Caco-2 (cell line): ENCODE data around the gene PLXDC1. TPM values are rescaled to one million over a fixed set of nuclear protein-coding genes. Genes with fewer than 3 reads are reported as not detected.

Experiments used
- BruUV-seq: library from RNA; stranded (reverse); fragments of 400-500 nt; replicated peaks from 2 replicates; lab custom pipeline; 2021; lab: Mats Ljungman, UMichigan
- CTCF ChIA-PET: fragments of 300-600 bp; sonication (Branson Sonifier 250); formaldehyde crosslinking; loops from one replicate; lab custom pipeline; 2022; ENCODE audit warnings: antibody characterized with exemption; lab: Charles Lee
- POLR2A ChIA-PET: fragments of 300-600 bp; sonication (Branson Sonifier 250); formaldehyde crosslinking; loops from one replicate; lab custom pipeline; 2022; ENCODE audit warnings: antibody characterized with exemption; lab: Charles Lee
- DNase-seq, 2 experiments: peaks; one replicate each; pipeline versions ENCODE4 v3.0.0 to v3.0.0-alpha.2; 2020 to 2022
- H3K27me3 ChIP-seq: replicated peaks from 2 replicates; pipeline ENCODE4 v1.6.0; 2011; ENCODE audit warnings: low read length; ENCODE audit not compliant: control insufficient read depth, insufficient read depth
- H3K36me3 ChIP-seq: 2 replicates; pipeline ENCODE4 v1.5.1; 2011; ENCODE audit warnings: low read length; ENCODE audit not compliant: control insufficient read depth, insufficient read depth
- H3K4me1 ChIP-seq: fragments of 250-450 bp; sonication (Bioruptor Pico); 2 replicates; pipeline ENCODE4 v1.5.1; 2020; ENCODE audit warnings: mild to moderate bottlenecking
- H3K4me3 ChIP-seq: 2 replicates; pipeline ENCODE4 v1.5.1; 2011; ENCODE audit warnings: low read depth, mild to moderate bottlenecking, control low read depth, low read length
- H3K9me3 ChIP-seq: fragments of 250-450 bp; sonication (Bioruptor Pico); 2 replicates; pipeline ENCODE4 v1.5.1; 2020; ENCODE audit warnings: mild to moderate bottlenecking, moderate library complexity
- H3K27ac Mint-ChIP-seq: one replicate; pipeline ENCODE4 v1.8.0; 2022; ENCODE audit warnings: mixed read lengths; ENCODE audit not compliant: unreplicated experiment
- H3K27me3 Mint-ChIP-seq: one replicate; pipeline ENCODE4 v1.8.0; 2022; ENCODE audit warnings: mixed read lengths; ENCODE audit not compliant: insufficient read depth, unreplicated experiment
- H3K36me3 Mint-ChIP-seq: one replicate; pipeline ENCODE4 v1.8.0; 2022; ENCODE audit warnings: mild to moderate bottlenecking, mixed read lengths; ENCODE audit not compliant: insufficient read depth, unreplicated experiment
- H3K4me1 Mint-ChIP-seq: one replicate; pipeline ENCODE4 v1.8.0; 2022; ENCODE audit warnings: low read depth, mixed read lengths; ENCODE audit not compliant: unreplicated experiment
- H3K4me3 Mint-ChIP-seq: one replicate; pipeline ENCODE4 v1.8.0; 2022; ENCODE audit warnings: mild to moderate bottlenecking, moderate library complexity, mixed read lengths; ENCODE audit not compliant: unreplicated experiment
- H3K9me3 Mint-ChIP-seq: one replicate; pipeline ENCODE4 v1.8.0; 2022; ENCODE audit warnings: mixed read lengths; ENCODE audit not compliant: unreplicated experiment
- intact Hi-C: fragments of 100-400 bp; cut with micrococcal nuclease; formaldehyde crosslinking; loops from one replicate; pipeline ENCODE4 v1.10.0; 2022; ENCODE audit not compliant: unreplicated experiment
- total RNA-seq: library from RNA; stranded (reverse); gene quantifications from 2 replicates; pipeline ENCODE4 v1.2.3, GENCODE V29; 2022
- TF ChIP-seq, protein P1 (sequence below), 2 experiments: fragments of 200-600 bp in 1 of 2; IDR thresholded peaks; 1 replicate in 1 of 2; 2 replicates in 1 of 2; pipeline versions ENCODE4 v1.5.1 to v1.8.0; 2011 to 2022; ENCODE audit warnings: antibody characterized with exemption in 1 of 2, control low read depth in 1 of 2, inconsistent platforms in 1 of 2, low read depth in 1 of 2, low read length in 1 of 2, mild to moderate bottlenecking in 1 of 2, moderate library complexity in 1 of 2; ENCODE audit not compliant: insufficient read depth in 1 of 2, severe bottlenecking in 1 of 2, unreplicated experiment in 1 of 2

Gene PLXDC1
- total RNA-seq, 1 experiment from 2014 or later, result 0.14 TPM

GRCh38 chr17:39167476-39167875, 16.0 kb upstream of the PLXDC1 start:
- no peaks in the 10 kb centered on the region for H3K9me3 Mint-ChIP-seq
- POLR2A ChIA-PET, result interaction anchor here (0.6 kb wide), 1 partner anchor 312 kb away, joined by 5 read pairs; no protein-coding TSS in a partner anchor
- H3K36me3 Mint-ChIP-seq, result peaks cover 2% of the 10 kb centered on the region
- Histone ChIP-seq H3K9me3 (no peaks in the 10 kb centered on the region), H3K4me3 (no peak overlapping the region), H3K4me1 (peaks cover 21% of the 10 kb centered on the region), H3K27me3 (no peaks in the 10 kb centered on the region), H3K36me3 (no peaks in the 10 kb centered on the region)
- H3K4me3 Mint-ChIP-seq, result no peak overlapping the region
- DNase-seq, result no peak
- intact Hi-C loops, result no loop called here
- TF ChIP-seq, protein P1, sequence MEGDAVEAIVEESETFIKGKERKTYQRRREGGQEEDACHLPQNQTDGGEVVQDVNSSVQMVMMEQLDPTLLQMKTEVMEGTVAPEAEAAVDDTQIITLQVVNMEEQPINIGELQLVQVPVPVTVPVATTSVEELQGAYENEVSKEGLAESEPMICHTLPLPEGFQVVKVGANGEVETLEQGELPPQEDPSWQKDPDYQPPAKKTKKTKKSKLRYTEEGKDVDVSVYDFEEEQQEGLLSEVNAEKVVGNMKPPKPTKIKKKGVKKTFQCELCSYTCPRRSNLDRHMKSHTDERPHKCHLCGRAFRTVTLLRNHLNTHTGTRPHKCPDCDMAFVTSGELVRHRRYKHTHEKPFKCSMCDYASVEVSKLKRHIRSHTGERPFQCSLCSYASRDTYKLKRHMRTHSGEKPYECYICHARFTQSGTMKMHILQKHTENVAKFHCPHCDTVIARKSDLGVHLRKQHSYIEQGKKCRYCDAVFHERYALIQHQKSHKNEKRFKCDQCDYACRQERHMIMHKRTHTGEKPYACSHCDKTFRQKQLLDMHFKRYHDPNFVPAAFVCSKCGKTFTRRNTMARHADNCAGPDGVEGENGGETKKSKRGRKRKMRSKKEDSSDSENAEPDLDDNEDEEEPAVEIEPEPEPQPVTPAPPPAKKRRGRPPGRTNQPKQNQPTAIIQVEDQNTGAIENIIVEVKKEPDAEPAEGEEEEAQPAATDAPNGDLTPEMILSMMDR (IDR thresholded peaks at IDR 0.05; ENCODE audit: insufficient read depth in 1 of 2, low read depth in 1 of 2, low read length in 1 of 2, severe bottlenecking in 1 of 2, unreplicated experiment in 1 of 2), result no peak
- H3K4me1 Mint-ChIP-seq, result peaks cover 23% of the 10 kb centered on the region
- no peak overlapping the region for H3K27ac Mint-ChIP-seq
- H3K27me3 Mint-ChIP-seq, result no peaks in the 10 kb centered on the region
- BruUV-seq, result no TSS peak
- CTCF ChIA-PET, result interaction anchor here (0.5 to 1.3 kb wide), 5 partner anchors 15 to 184 kb away, joined by 3 to 4 read pairs (median 3); no protein-coding TSS in a partner anchor

DNA sequence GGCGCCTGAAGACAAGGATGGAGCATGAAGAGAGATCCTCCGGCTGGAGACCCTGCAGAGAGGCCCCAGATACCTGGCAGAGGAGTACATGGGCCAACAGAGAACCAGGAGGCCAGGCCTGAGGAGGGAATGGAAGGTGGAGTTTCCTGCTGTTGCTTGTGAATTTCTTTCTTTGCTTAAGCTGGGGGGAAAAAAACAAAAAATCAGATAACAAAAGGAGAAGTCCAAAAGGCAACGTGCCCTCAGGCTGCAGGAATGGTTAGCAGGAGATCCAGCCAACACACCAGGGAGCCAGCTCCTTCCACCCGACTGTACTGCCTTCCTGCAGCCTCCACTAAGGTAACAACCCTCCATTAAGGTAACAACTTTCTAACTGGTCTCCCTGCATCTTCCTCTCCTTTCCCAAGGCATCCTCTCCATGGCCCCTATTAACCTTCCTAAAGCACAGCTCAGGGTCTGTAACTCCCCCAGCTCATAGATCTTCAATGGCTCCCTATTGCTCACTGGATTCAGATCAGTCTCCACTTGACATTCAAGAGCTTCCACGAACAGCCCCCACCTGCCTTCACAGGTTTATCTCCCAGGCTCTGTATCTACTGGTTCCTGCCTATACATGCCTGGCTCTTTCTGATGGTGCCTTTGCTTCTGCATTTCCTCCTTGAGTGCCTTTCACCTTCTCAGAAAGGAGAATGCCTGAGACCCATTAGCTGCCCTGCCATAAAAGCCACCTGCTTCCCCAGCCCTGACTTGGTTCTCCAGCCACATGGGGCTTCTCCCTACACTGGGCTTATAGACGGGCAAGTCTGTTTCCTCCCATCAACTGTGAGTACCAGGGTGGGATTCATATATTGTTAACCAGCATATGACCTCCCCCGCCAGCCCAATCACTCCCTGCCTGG, 15.2 kb upstream of the PLXDC1 start:
- Mint-ChIP-seq H3K27ac (no peak overlapping the region), H3K9me3 (no peaks in the 10 kb centered on the region), H3K4me1 (peaks cover 23% of the 10 kb centered on the region), H3K4me3 (no peak overlapping the region), H3K27me3 (no peaks in the 10 kb centered on the region), H3K36me3 (no peaks in the 10 kb centered on the region)
- Histone ChIP-seq H3K4me3 (no peak overlapping the region), H3K4me1 (peaks cover 21% of the 10 kb centered on the region), H3K27me3 (no peaks in the 10 kb centered on the region), H3K36me3 (no peaks in the 10 kb centered on the region), H3K9me3 (no peaks in the 10 kb centered on the region)
- BruUV-seq, result no TSS peak
- peak in 1 of 2 experiments; percentile 31 for DNase-seq
- POLR2A ChIA-PET, result no interaction called here
- TF ChIP-seq, protein P1 (IDR thresholded peaks at IDR 0.05; ENCODE audit: insufficient read depth in 1 of 2, low read depth in 1 of 2, low read length in 1 of 2, severe bottlenecking in 1 of 2, unreplicated experiment in 1 of 2), result no peak
- CTCF ChIA-PET, result interaction anchor here (1.1 to 1.5 kb wide), 4 partner anchors 8 to 183 kb away, joined by 3 to 10 read pairs (median 4); no protein-coding TSS in a partner anchor
- intact Hi-C loops, result no loop called here

DNA sequence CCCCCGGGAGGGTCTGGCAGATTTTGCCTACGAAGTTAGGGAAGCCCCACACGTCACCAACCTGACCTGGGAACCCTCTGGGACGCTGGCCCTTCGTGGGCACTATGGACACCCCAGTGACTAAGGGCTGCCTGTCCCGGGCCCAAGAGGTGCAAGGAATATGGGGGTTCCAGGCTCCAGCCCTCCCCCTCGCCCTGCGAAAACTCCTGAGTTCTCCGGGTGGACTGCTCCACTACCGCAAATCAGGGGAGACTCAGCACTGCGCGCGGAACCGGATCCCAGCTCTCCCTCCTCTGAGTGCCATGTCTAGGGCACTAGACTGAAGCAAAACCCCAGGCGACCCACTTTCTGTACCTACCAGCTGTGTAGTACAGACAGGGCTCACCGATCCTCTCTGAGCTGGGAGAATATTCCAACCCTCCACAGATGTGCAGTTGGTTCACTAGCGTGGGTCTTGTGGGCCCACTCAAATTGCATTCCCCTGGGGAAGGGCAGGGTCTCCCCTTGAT, 14.5 kb upstream of the PLXDC1 start, which contains the start of gene ARL5C:
TSS of gene ARL5C (minus strand) at position 321 of the 509 bp plus-strand sequence. CDS start 401 bp downstream, outside the sequence.
- no peaks in the 10 kb centered on the region for H3K36me3 Mint-ChIP-seq
- DNase-seq, result no peak
- H3K27me3 ChIP-seq, result no peaks in the 10 kb centered on the region
- no TSS peak for BruUV-seq
- ChIA-PET CTCF (interaction anchor here (1.5 kb wide), 1 partner anchor 9 kb away, joined by 10 read pairs; no protein-coding TSS in a partner anchor), POLR2A (no interaction called here)
- no peak within 1 kb of the TSS for H3K4me3 Mint-ChIP-seq
- H3K27me3 Mint-ChIP-seq, result no peaks in the 10 kb centered on the region
- intact Hi-C loops, result no loop called here
- no peaks in the 10 kb centered on the region for H3K9me3 ChIP-seq
- TF ChIP-seq, protein P1 (IDR thresholded peaks at IDR 0.05; ENCODE audit: insufficient read depth in 1 of 2, low read depth in 1 of 2, low read length in 1 of 2, severe bottlenecking in 1 of 2, unreplicated experiment in 1 of 2), result no peak
- peaks cover 21% of the 10 kb centered on the region for H3K4me1 ChIP-seq
- H3K4me1 Mint-ChIP-seq, result peaks cover 23% of the 10 kb centered on the region
- no peak within 1 kb of the TSS for H3K27ac Mint-ChIP-seq
- H3K36me3 ChIP-seq, result no peaks in the 10 kb centered on the region
- H3K9me3 Mint-ChIP-seq, result no peaks in the 10 kb centered on the region
- H3K4me3 ChIP-seq, result no peak within 1 kb of the TSS
